HepG2 (cell line): ENCODE results near the gene PLCB1. TPM values are rescaled to one million over a fixed set of nuclear protein-coding genes. Genes with fewer than 3 reads are reported as not detected.

ENCODE experiments used
- BRCA1 ChIP-seq: sonication (generic); formaldehyde crosslinking; IDR thresholded peaks from 2 replicates; pipeline ENCODE4 v1.4.0; 2020; ENCODE audit warnings: missing genetic modification reagents
- EP300 ChIP-seq, 3 experiments: sonication (generic) in 1 of 3; formaldehyde crosslinking in 1 of 3; IDR thresholded peaks; 2 replicates each; pipeline versions ENCODE4 v1.5.1 to v1.6.1; 2011 to 2020; ENCODE audit warnings: low read depth in 2 of 3, low read length in 2 of 3, borderline replicate concordance in 1 of 3, improper control_type of control experiment in 1 of 3, mild to moderate bottlenecking in 1 of 3, missing genetic modification reagents in 1 of 3, moderate library complexity in 1 of 3
- GATA4 ChIP-seq: sonication (generic); IDR thresholded peaks from 2 replicates; pipeline ENCODE4 v1.6.1; 2016; ENCODE audit warnings: antibody characterized with exemption, low read depth, borderline replicate concordance
- HNF4G ChIP-seq, 2 experiments: sonication (generic) in 1 of 2; formaldehyde crosslinking in 1 of 2; IDR thresholded peaks; 2 replicates each; pipeline versions ENCODE4 v1.4.0 to v1.6.1; 2011 to 2020; ENCODE audit warnings: borderline replicate concordance in 2 of 2, low read depth in 2 of 2, mild to moderate bottlenecking in 2 of 2, low read length in 1 of 2, missing genetic modification reagents in 1 of 2, moderate library complexity in 1 of 2
- IRF1 ChIP-seq: sonication (generic); formaldehyde crosslinking; IDR thresholded peaks from 2 replicates; pipeline ENCODE4 v1.4.0; 2020; ENCODE audit warnings: low read depth, mild to moderate bottlenecking, missing genetic modification reagents
- KDM1A ChIP-seq: IDR thresholded peaks from 2 replicates; pipeline ENCODE4 v1.6.1; 2016; ENCODE audit warnings: missing compliant biosample characterization
- PAXIP1 ChIP-seq: sonication (generic); formaldehyde crosslinking; conservative IDR thresholded peaks from 2 replicates; pipeline ENCODE4 v1.4.0; 2020; ENCODE audit warnings: mild to moderate bottlenecking, missing genetic modification reagents, moderate library complexity
- SP2 ChIP-seq: sonication (generic); formaldehyde crosslinking; IDR thresholded peaks from 2 replicates; pipeline ENCODE4 v1.5.1; 2020; ENCODE audit warnings: mild to moderate bottlenecking, missing genetic modification reagents
- THAP7 ChIP-seq: sonication (generic); formaldehyde crosslinking; IDR thresholded peaks from 2 replicates; pipeline ENCODE4 v1.8.1; 2023; ENCODE audit warnings: mild to moderate bottlenecking, missing genetic modification reagents
- YY1 ChIP-seq: IDR thresholded peaks from 2 replicates; pipeline ENCODE4 v1.6.1; 2011; ENCODE audit warnings: low read length, low read depth, moderate library complexity, mild to moderate bottlenecking; ENCODE audit not compliant: insufficient read depth, insufficient replicate concordance
- ZBTB21 ChIP-seq: sonication (generic); formaldehyde crosslinking; IDR thresholded peaks from 2 replicates; pipeline ENCODE4 v1.4.0; 2020; ENCODE audit warnings: missing genetic modification reagents
- ZFY ChIP-seq: sonication (generic); formaldehyde crosslinking; IDR thresholded peaks from 2 replicates; pipeline ENCODE4 v1.4.0; 2020; ENCODE audit warnings: missing genetic modification reagents
- ZNF225 ChIP-seq: sonication (generic); formaldehyde crosslinking; IDR thresholded peaks from 2 replicates; pipeline ENCODE4 v1.4.0; 2020; ENCODE audit warnings: mild to moderate bottlenecking, missing genetic modification reagents
- ZNF501 ChIP-seq: sonication (generic); formaldehyde crosslinking; IDR thresholded peaks from 2 replicates; pipeline ENCODE4 v1.5.1; 2020; ENCODE audit warnings: mild to moderate bottlenecking, moderate library complexity, missing genetic modification reagents
- ZNF598 ChIP-seq: sonication (generic); formaldehyde crosslinking; IDR thresholded peaks from 2 replicates; pipeline ENCODE4 v1.5.1; 2020; ENCODE audit warnings: mild to moderate bottlenecking, missing genetic modification reagents, borderline replicate concordance
- ZNF800 ChIP-seq: sonication (generic); formaldehyde crosslinking; IDR thresholded peaks from 2 replicates; pipeline ENCODE4 v1.4.0; 2020; ENCODE audit warnings: missing genetic modification reagents
- ZXDC ChIP-seq: sonication (generic); formaldehyde crosslinking; IDR thresholded peaks from 2 replicates; pipeline ENCODE4 v1.5.0; 2020; ENCODE audit warnings: mild to moderate bottlenecking, missing genetic modification reagents
- polyA plus RNA-seq, 8 experiments: library from polyadenylated mRNA; depleted of rRNA in 3 of 8; stranded (reverse) in 7 of 8; unstranded in 1 of 8; fragments of >200 nt; fragmentation: Illumina TruSeq in 4 of 8; extraction: Trizol in 4 of 8; gene quantifications; 2 replicates each; pipeline versions ENCODE4 v1.2.1 to v1.2.3, GENCODE V29; 2011 to 2016; ENCODE audit warnings: low read depth in 4 of 8, missing spikeins in 1 of 8, mixed read lengths in 1 of 8; ENCODE audit not compliant: insufficient read depth in 1 of 8
- total RNA-seq, 5 experiments: library from RNA; depleted of rRNA; stranded (reverse); fragments of >200 nt; fragmentation: Illumina TruSeq; extraction: Trizol; gene quantifications; 2 replicates each; pipeline ENCODE4 v1.2.3, GENCODE V29; 2016; ENCODE audit warnings: low read depth in 1 of 5

PLCB1 gene
- total and polyA plus RNA-seq, 2 of the 13 experiments (the other 11 are each of a cell fraction or from before 2014, with no cell fraction given) = 42.4 to 55.9 TPM

DNA sequence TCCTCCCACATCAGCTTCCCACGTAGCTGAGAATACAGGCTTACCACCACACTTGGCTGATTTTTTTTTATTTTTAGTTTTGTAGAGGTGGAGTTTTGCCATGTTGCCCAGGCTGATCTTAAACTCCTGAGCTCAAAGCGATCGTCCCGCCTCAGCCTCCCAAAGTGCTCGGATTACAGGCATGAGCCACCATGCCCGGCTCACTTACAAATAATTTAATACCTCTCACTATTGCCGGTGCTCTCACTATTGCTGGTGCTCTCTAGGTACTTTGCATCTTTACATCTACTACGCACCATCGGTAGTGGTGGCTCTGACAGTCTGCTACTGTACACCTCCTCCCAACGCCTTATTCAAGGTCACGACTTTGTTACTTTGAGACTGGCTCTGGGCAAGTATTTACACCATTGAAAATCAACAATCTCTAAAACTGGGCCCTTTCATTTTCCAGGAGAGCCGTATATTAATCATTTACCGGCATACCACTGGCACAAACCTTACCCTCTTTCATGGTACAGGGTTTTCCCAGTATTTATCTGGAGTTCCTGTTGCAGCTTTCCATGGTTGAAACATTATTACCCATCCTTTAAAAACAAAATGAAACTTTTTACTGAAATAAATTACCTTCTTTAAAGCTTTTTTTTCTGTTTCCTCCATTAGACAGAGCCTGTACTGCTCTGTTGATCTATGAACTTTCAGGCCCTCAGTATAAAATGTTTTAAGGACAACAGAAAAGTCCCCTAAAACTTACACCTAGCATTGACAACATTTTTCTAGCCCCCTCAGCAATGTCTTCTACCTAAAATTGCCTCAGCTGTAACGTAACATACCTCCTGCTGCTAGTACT lies 677.3 kb downstream of the PLCB1 start (continued):
- 0 out of 2 replicates have a peak, but pooled peaks have one; percentile 34 for TF ChIP-seq THAP7 (CRISPR knock-in tag)
- TF ChIP-seq ZNF800 = no peak
- TF ChIP-seq BRCA1 (CRISPR knock-in tag) = peak; percentile 50; the same call in 1 of the 2 replicates
- peak; percentile 37; the same call in 1 of the 2 replicates for TF ChIP-seq ZFY
- peak; percentile 7; the same call in 1 of the 2 replicates for TF ChIP-seq KDM1A (CRISPR knock-in tag)
- no peak for TF ChIP-seq YY1
- peak; percentile 70 to 90; a peak in 3 of 4 replicates for TF ChIP-seq EP300 (IDR thresholded peaks at IDR 0.05; ENCODE audit: low read depth in 2 of 2, low read length in 2 of 2)
- no peak; the same call in 1 of the 2 replicates for TF ChIP-seq EP300 (CRISPR knock-in tag; IDR thresholded peaks at IDR 0.05; ENCODE audit: borderline replicate concordance)
- TF ChIP-seq ZBTB21 = no peak
- TF ChIP-seq HNF4G (IDR thresholded peaks at IDR 0.05; ENCODE audit: borderline replicate concordance, low read depth, low read length) = peak; percentile 75
- TF ChIP-seq HNF4G (CRISPR knock-in tag; IDR thresholded peaks at IDR 0.05; ENCODE audit: borderline replicate concordance, low read depth) = peak; percentile 72; the same call in 1 of the 2 replicates
- TF ChIP-seq ZNF225 (CRISPR knock-in tag) = no peak
- no peak for TF ChIP-seq GATA4
- TF ChIP-seq PAXIP1 (CRISPR knock-in tag) = peak; percentile 96
- no peak for TF ChIP-seq SP2
- TF ChIP-seq IRF1 (CRISPR knock-in tag) = no peak
- TF ChIP-seq ZXDC = no peak
- peak; percentile 52; the same call in 1 of the 2 replicates for TF ChIP-seq ZNF501 (CRISPR knock-in tag)
- peak; percentile 83 for TF ChIP-seq ZNF598 (CRISPR knock-in tag)
